ENCODE measurements around the gene CNOT11. TPM values are rescaled to one million over a fixed set of nuclear protein-coding genes. Genes with fewer than 3 reads are reported as not detected.
"Not testable (repeated sequence)": the region's sequence is repeated elsewhere in the genome, so short reads cannot be mapped to it uniquely, and the experiment has no call there.

CNOT11 gene
- total RNA-seq, 1 donor from 2014 or later, result 39.7 TPM

- no peak for DNase-seq (ENCODE audit: extremely low read depth, low read depth, low spot score)
These were observed 55.3 kb downstream of the CNOT11 start for GRCh38 chr2:101307950-101308431.

GRCh38 chr2:101308432-101309210, 55.9 kb downstream of the CNOT11 start, which contains the start of gene RNF149:
Gene RNF149, minus strand, starts transcription at chr2:101308701. Its CDS starts 113 bp downstream, at chr2:101308588.
- no peak for DNase-seq (ENCODE audit: extremely low read depth, low read depth, low spot score)

GRCh38 chr2:101310090-101310833, 57.6 kb downstream of the CNOT11 start:
- no peak for DNase-seq (ENCODE audit: extremely low read depth, low read depth, low spot score)

- no peak for DNase-seq (ENCODE audit: extremely low read depth, low read depth, low spot score)
These were observed 58.4 kb downstream of the CNOT11 start for GRCh38 chr2:101310834-101311695.

- DNase-seq (ENCODE audit: extremely low read depth, low read depth, low spot score), result no peak
These were observed 59.0 kb downstream of the CNOT11 start for GRCh38 chr2:101311696-101312017.

GRCh38 chr2:101316568-101316967, 63.9 kb downstream of the CNOT11 start:
- not testable (repeated sequence) for DNase-seq (ENCODE audit: extremely low read depth, low read depth, low spot score)

Other genes starting within 250 kb of the CNOT11 start
- 52.3 and 65.9 TPM in 2 replicates for gene TBC1D8, start 101.5 kb upstream of the CNOT11 start, total RNA-seq
- 66.2 and 75.6 TPM in 2 replicates for gene RNF149, start 55.8 kb downstream of the CNOT11 start, total RNA-seq
- 17.7 and 31.7 TPM in 2 replicates for gene CREG2, start 134.6 kb downstream of the CNOT11 start, total RNA-seq
- 0.10 and 1.6 TPM in 2 replicates for gene RFX8, start 222.2 kb downstream of the CNOT11 start, total RNA-seq